HG03196 (cell line): ENCODE measurements around the gene PRPSAP2.
A peak's percentile ranks its signal among the peaks of the same experiment; 100 is the strongest.

Experiments
- ATAC-seq: cut with Tn5 transposase; IDR thresholded peaks from one replicate; pipeline ENCODE4 v1.9.1; 2021; ENCODE audit not compliant: unreplicated experiment

PRPSAP2 gene

DNA sequence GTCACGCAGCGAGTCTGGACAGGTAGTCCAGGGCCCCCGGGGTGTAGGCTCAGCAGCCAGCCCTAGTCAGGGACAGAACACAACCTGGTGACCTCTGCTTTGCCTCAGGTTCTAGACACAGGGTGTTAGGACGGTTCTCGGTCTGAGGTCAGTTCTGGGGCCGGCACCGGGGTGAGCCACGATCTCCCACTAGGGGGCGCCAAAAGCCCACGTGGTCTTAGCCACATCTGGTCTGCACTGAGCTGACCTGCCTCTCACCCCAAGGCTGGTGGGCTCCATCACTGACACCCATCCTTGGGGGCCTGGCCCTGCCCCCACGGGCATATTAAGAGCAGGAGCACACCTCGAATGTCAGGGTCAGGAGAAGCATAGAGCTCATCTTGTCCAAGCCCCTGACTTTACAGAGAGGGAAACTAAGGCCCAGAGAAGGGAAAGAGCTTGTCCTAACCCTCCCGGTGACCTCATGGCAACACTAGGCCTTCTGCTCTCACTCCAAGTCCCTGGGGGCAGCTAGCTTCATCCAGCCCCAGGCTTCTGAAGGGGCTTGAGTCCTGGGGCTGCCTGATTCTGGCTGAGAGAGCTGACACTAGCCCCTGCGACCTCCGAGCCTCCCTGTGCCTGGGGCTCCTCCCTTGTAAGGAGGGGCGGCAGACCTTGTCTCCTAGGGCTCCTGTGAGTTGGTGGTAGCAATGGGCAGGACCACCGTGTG lies 103.0 kb downstream of the PRPSAP2 start:
- ATAC-seq = peak; percentile 81

DNA sequence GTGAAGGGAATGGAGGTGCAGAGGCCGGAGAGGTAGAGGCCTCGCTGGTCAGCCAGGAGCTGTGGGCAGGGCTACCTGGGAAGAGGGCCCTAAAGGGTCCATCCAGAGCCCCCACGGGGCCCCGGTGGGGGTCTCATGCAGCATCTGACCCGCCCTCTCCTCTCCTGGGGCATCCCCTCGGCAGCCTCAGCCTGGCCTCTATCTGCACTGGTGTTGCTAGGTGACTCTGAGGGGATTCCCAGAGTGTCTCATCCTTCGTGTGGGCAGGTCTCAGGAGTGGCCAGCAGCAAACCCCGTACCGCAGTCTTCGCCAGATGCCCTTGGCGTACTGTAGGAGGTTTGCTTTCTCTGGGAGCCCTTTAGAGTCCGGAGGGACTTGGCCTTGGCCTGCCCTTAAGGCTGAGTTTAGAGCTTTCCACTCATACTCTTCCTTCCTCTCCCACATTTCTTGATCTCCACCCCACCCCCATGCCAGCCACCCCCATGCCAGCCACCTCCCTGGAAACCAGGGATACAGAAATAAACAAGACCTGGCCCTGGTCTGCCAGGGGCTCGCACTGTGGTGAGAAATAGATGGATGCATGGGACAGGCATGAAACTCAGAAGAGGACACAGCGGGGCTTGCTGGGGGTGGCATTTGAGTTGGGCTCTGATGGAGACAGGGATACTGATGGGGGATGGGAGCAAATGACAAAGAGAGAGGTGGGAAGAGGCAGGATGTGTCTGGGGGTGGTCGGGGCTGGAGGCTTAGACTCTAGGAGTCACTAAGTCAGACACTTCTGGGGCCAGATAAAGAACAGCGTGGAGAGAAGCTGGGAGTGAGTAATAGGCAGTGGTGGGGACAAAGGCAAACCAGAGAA lies 103.9 kb downstream of the PRPSAP2 start:
- ATAC-seq = no peak

DNA sequence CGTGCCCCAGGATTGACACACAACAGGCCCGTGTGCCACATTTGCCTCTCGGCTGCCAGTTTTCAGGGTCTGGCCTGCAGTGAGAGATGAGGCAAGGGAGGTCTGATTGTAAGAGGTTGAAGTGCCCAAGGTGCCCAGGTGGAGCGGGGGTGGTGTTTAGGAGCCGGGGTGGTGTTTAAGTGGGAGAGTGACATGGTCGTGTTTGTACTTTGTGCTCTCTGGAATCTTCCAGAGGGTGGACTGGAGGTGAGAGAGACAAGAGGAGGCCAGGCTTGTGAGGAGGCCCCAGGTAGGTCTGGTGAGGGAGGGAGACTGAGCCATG lies 104.5 kb downstream of the PRPSAP2 start:
- ATAC-seq = no peak

DNA sequence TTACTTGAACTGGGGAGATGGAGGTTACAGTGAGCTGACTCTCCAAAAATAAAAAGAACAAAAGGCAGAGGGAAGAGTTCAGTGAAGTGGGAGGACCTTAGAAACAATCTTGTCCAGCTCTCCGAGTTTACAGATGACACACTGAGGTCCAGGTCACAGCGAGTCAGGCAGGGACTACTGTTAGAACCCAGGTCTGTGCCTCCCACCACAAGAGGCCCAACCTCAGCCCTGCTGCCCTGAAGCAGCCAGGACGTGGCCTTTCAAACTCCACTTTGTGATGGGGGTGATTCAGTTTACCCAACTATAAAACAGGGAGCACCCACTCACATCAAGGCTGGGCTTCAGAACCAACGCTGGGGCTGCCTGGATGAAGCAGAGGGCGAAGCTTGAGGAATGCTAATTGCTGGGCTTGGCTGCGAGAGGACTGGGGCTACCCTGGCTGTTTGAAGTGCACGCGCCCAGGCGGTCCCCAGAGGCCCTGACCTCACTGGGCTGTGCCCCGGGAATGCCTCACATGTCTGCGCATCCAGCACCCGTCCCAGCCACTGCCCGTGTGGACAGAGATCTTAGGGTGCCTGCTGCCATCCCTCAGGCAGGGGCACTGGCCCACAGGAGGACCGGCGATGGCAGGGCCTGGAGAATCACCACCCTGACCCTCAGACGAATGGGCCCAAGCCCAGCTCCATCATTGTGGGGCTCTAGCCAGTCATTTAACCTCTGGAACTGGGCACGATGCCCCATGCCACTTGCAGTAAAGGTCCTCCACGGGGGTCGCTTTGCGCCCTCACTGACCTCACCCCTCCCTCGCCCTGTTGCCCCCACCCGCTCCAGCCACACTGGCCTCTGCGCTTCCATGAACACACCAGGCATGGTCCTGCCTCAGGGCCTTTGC lies 105.4 kb downstream of the PRPSAP2 start:
- ATAC-seq = no peak

DNA sequence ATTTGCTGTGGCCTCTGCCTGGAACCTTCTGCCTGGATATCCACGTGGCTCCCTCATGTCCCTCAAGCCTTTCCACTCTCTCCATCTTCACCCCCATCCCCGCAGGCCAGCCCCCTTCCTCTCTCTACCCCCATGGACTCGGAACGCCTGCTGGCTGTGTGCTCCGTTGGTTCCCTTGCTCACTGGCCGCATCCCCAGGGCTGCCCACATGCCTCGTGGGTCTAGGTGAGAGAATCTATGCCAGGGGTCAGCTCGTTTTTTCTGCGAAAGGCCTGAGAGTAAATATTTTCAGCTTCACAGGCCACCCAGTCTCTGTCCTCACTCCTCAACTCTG lies 106.1 kb downstream of the PRPSAP2 start:
- no peak for ATAC-seq

DNA sequence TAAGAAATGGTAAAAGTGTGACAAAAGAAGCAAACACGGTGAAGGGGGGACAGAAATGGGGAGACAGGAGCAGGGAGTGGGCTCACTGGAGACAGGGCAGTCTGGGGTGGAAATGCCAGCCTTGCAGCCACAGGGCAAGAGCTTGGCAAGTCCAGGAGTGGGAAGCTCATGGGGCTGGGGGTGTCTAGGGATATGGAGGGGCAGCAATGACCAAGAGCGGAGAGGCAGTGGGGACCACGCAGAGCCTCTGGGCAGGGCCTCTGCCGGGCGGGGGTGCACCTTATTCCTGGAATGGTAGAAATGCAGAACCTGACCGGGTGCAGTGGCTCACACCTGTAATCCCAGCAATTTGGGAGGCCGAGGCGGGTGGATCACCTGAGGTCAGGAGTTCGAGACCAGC lies 106.6 kb downstream of the PRPSAP2 start:
- ATAC-seq = no peak

DNA sequence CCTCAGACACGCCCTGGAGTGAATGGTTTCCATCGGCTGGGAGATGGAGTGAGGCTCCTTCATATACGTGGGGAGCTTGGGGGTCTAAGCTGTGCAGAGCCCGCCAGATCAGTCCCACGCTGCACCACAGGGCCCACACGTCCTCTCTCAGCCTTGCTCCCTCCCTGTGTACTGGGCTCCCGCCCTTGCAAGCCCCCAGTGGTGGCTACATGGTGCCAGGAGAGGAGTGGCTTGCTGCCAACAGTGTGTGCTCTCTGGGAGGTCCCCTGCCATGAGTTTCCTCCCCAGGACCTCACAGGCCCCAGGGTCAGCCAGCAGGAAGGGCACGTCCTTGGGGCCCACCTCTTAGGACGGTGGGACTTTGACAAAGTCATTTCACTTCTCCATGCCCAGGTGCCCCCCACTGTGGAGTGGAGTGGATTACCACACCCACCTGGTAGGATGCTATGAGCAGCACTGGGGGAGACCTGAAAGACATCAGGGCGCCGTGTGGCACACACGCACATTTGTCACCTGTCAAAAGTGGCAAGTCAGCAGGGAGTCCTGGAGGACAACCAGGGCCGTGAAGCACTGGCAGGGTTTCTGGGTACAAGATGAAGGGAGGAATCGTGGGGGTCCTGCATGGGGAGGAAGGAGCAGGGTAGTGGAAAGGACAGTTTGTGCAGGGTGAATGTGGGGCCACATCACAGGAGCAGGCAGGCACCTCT lies 107.8 kb downstream of the PRPSAP2 start:
- ATAC-seq = no peak

DNA sequence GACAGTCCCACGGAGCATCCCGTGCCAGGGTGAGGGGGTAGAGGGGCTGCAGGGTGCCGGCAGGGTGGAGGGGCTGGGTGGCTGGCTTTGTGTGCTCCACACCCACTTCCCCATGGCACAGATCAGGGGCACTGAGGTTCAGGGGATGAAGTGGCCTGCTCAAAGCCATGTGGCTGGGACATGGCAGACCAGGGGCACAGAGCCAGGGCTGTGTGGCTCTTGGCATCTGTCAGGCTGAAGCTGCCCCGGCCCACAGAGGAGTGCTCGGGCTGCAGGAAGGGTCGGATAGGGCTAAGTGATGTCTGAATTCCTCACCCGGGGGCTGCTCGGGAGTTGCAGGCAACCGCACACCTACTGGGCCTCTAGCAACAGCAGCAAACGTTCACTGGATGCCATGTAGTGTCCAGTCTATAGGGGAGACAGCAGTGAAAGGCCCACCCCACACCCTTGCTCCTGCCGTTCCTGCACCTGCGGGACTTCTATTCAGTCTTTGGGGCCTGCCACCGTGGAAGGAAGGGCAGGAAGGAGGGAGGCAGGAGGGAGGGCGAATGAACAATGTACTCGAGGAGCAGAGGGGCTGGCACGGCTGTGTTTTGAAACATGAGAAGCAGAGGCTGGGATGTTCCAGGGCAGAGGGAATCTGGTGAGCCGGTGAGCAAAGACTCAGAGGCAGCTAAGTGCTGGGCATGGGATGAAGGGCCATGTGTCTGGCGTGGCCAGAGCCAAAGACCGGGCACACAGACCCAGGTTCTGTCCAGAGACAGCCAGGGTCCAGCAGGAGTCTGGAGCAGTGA lies 109.1 kb downstream of the PRPSAP2 start:
- ATAC-seq = no peak

DNA sequence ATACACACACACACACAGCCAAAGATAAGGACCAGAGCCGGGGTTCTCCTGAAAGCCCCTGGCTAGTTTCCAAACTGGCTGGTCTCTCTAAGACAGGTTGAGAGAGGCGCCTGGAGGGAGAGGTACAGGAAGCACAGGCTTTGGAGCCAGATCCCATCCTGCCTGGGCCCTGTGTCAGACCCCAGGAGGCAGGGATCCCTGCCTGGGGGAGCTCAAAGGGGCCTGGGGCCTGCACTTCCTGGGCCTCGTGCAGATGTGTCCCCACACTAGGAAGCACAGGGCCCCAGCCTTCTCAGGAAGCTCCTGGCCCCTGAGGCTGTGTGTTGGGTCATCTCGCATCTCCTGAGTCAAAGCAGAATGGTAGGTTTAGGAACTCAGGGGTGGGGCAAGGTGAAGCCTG lies 110.0 kb downstream of the PRPSAP2 start:
- no peak for ATAC-seq

DNA sequence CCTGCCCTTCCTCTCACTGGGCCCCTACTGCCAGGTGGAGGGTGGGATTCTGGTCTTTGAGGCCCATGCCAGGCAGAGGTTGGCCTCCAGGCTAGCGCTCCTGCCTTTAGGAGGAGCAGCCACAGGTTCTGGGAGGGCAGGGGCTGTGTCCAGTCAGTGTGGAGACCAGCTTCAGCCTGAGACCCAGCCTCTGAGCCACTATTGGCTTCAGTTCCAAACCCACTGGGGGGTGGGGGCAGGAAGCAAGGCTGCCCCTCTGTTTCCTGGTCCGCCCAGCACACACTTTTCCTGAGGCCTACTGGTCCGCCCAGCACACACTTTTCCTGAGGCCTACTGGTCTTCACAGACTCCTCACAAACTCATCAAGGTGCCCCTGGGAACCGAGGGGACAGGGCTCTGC lies 110.4 kb downstream of the PRPSAP2 start:
- no peak for ATAC-seq

DNA sequence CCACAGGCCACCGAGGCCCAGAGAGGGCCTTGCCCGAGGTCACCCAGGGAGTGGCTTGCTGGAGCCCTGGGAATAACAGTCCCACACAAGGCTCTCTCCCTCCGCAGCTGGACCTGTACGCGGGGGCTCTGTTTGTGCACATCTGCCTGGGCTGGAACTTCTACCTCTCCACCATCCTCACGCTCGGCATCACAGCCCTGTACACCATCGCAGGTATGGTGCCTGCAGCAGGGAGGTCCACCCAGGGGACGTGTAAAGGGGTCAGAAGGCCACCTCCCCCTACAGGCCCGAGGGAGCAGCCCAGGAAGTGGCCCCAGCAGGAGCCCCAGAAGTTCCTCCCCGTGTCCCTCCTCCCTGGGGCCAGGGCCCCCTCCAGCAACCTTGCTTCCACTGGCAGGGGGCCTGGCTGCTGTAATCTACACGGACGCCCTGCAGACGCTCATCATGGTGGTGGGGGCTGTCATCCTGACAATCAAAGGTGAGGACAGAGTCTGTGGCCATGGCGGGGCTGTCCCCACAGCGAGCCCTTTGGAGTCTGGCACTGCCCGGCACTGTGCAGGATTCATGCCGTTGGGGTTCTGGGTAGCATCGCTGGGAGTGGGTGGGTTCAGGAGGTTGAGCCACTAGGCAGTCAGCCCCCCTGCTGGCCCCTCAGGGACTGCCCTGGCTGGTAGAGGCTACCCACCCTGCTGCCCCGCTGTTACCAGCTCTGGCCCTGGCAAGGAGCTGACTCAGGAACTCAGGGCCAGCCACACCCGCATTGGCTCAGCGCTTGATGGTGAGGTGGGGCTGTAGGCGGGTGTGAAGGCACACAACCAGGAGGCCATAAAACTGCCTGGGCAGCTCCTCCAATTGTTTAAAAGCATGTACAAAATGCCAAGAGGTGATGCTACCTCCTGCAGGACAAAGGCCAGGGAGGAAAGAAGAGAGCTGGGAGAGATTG lies 111.3 kb downstream of the PRPSAP2 start:
- no peak for ATAC-seq

DNA sequence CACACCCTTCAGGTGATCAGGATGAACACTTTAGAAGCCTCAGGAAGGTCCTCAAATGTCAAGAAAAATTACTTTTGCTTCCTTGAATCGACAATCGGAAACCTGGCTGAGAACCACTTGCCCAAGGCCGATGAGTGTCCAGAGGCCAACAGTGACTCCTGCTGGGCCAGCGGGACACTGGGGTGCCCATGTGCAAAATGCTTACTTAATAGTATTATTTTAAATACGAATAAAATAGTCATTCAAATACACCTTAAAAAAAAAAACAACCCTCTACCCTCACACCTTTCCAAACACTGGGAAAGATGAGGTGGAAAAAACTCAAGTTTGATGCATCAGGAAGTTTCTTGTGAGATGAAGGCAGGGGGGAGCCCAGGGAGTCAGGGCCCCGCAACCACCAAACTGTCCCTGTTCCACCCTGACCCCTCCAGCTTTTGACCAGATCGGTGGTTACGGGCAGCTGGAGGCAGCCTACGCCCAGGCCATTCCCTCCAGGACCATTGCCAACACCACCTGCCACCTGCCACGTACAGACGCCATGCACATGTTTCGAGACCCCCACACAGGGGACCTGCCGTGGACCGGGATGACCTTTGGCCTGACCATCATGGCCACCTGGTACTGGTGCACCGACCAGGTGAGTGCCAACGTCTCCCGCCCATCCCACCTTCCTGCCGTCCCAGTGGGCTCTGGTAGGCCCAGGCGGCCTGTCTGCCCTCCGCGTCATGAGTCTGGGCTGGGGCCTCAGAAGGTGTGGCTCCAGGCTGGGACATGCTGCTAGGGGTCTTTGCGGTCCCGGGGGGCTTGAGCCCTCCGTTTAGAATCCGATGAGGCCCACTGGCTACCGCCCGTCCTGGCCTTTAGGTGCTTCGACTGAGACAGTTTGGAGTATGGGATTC lies 112.9 kb downstream of the PRPSAP2 start:
- ATAC-seq = no peak

DNA sequence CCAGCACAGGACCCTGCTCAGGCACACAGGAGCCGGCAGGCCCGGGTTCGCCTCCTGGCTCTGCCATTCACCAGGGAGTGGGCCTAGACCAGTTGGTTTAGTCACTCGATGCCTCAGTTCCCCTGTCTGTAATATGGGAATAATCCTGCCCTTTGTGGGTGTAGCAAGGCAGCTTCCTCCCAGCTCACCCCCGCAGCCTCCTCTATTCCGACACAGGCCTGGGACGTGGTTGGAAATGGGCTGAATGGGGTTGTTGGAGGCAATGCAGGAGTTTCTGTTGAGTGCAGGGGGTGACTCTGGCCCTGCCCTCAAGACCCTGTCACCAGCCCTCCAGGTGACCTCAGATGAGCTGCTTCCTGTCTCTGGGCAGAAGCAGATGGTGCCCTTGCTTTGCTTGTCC lies 113.9 kb downstream of the PRPSAP2 start:
- ATAC-seq = no peak

DNA sequence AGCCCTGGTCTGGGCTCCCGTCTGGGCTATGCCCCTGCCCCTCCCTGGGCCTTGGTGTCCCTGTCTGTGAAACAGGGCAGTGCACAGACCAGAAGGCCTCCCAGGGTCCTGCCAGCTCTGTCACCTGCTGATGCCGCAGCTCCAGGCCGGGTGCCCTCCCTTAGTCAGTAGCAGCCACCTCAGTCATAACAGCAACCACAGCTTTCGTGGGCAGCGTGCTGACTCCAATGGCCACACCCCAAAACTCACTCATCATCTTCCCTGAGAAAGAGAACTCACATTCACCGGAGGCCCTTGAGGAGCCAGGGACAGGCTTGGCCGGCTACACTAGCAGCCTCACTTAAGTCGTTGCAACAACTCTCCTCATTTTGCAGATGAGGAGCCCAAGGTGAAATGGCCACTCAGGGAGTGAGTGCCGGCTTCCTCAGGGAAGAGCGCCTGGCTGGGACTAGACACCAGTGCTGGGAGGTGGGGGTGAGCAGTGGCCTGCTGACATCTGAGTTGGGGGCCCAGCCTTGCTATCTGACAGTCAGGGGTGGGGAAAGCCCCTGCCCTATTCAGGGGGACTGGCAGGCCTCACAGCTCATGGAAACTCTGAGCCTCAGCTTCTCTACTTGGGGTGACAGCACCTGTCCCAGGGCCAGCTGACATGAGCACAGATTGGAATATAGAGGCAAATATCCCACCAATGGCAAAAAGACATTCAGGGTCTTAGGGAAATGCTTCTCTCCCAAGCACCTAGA lies 116.6 kb downstream of the PRPSAP2 start:
- no peak for ATAC-seq

DNA sequence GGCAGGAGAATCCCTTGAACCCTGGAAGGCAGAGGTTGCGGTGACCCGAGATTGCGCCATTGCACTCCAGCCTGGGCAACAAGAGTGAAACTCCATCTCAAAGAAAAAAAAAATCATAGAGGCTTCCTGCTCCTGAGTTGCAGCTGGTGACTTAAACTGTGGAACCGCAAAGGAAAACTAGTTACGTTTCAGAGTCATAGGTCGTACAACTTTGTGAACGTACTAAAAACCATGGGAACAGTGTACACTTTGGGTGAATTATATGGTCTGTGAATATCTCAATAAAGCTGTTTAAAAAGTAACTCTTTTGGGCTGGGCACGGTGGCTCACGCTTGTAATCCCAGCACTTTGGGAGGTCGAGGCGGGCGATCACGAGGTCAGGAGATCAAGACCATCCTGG lies 117.7 kb downstream of the PRPSAP2 start:
- no peak for ATAC-seq

DNA sequence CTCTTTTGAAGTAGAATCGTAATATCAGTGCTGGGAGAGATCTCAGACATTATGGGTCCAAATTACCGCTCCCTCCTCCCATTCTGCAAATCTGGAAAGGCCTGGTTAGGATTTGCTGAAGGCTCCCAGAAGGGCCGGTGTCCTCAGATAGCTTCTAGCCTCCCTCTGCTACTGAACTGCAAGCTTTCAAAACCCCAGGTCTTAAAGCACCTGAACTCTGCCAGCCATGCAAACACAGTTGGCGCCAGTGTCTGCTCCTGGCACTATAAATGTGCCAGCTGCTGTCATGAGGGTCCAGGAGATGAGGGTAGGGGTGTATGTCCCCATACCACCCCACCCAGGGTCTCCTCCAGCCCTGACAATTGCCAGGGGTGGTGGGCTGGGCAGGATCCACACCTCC lies 118.3 kb downstream of the PRPSAP2 start:
- ATAC-seq = no peak

DNA sequence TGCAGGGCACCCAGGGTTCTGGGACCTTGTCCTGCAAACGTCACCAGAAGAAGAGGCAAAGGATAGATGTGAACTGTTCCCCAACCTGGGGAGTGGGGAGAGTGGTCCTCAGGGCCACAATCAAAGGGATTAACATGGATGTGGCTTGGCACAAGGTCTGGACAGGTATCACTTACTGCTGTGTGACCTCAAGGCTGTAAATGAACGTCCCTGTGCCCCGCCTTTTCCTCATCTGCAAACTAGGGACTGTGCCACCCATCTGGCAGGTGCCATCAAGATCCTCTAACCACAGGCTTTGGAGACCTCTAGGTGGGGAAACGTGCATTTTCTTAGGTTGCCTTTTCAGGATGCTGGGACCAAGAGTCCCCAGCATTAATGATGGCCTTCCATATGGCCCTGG lies 119.1 kb downstream of the PRPSAP2 start:
- no peak for ATAC-seq

DNA sequence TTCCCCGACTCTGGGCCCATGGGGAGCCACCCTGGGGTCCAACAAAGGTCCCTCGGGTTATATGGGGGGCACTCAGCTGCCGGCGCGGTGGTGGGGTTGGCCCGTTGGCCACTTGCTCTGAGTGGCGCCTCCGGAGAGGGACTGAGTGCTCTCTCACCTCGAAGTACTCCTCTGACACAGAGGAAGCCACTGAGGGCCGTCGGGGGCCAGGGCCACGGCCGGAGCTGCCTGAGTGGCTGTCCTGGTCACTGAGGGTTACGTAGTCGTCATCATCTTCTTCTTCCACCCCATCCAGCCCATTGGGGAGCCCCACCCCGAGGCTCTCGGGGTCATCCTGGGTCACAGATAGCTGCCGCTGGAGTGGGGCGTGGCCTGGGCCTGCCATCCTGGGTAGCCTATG lies 119.7 kb downstream of the PRPSAP2 start:
- ATAC-seq = no peak
